ENCODE results near the gene ZNF678.
"Not testable (repeated sequence)": the region's sequence is repeated elsewhere in the genome, so short reads cannot be mapped to it uniquely, and the experiment has no call there.

The ZNF678 gene

GRCh38 chr1:227551881-227552280 is 11.5 kb upstream of the ZNF678 start:
- not testable (repeated sequence) for DNase-seq

GRCh38 chr1:227556288-227556687 is 7.1 kb upstream of the ZNF678 start:
- DNase-seq = no peak

GRCh38 chr1:227557962-227558725 is 5.2 kb upstream of the ZNF678 start:
- no peak for DNase-seq

GRCh38 chr1:227558732-227559262 is 4.6 kb upstream of the ZNF678 start:
- no peak for DNase-seq

- DNase-seq = no peak
Observed at GRCh38 chr1:227559499-227559898, 3.9 kb upstream of the ZNF678 start.

GRCh38 chr1:227559926-227560325 is 3.4 kb upstream of the ZNF678 start:
- no peak for DNase-seq

- DNase-seq = no peak
Observed at GRCh38 chr1:227560393-227561173, 2.8 kb upstream of the ZNF678 start.

GRCh38 chr1:227561241-227561907 is 2.0 kb upstream of the ZNF678 start:
- DNase-seq = no peak

GRCh38 chr1:227562037-227562436 is 1.3 kb upstream of the ZNF678 start:
- DNase-seq = no peak

- no peak for DNase-seq
Observed at GRCh38 chr1:227562933-227563323, 428 bp upstream of the ZNF678 start.

GRCh38 chr1:227567256-227567655 is 3.9 kb downstream of the ZNF678 start:
- no peak for DNase-seq

GRCh38 chr1:227568593-227568992 is 5.2 kb downstream of the ZNF678 start:
- no peak for DNase-seq

GRCh38 chr1:227572752-227573151 is 9.4 kb downstream of the ZNF678 start:
- DNase-seq = no peak

- DNase-seq = no peak
Observed at GRCh38 chr1:227574926-227575325, 11.6 kb downstream of the ZNF678 start.

GRCh38 chr1:227576189-227576588 is 12.8 kb downstream of the ZNF678 start:
- DNase-seq = no peak

- DNase-seq = no peak
Observed at GRCh38 chr1:227577500-227577899, 14.1 kb downstream of the ZNF678 start.

- no peak for DNase-seq
Observed at GRCh38 chr1:227583354-227583753, 20.0 kb downstream of the ZNF678 start.

- no peak for DNase-seq
Observed at GRCh38 chr1:227586733-227587132, 23.4 kb downstream of the ZNF678 start.

GRCh38 chr1:227587968-227588367 is 24.6 kb downstream of the ZNF678 start:
- no peak for DNase-seq

- DNase-seq = not testable (repeated sequence)
Observed at GRCh38 chr1:227588769-227589168, 25.4 kb downstream of the ZNF678 start.

GRCh38 chr1:227589777-227590176 is 26.4 kb downstream of the ZNF678 start:
- not testable (repeated sequence) for DNase-seq

- DNase-seq = not testable (repeated sequence)
Observed at GRCh38 chr1:227596222-227596621, 32.9 kb downstream of the ZNF678 start.

- no peak for DNase-seq
Observed at GRCh38 chr1:227603327-227603726, 40.0 kb downstream of the ZNF678 start.

Data from inflammatory macrophage (primary cell).